Ramos (cell line): ENCODE results near the gene ADGRB2.
"Not testable (repeated sequence)": the region's sequence is repeated elsewhere in the genome, so short reads cannot be mapped to it uniquely, and the experiment has no call there.

Source experiments
- in situ Hi-C: fragments of 300-500 bp; cut with MboI; formaldehyde crosslinking; loops from one replicate; pipeline ENCODE4 v1.14.3; 2022; ENCODE audit warnings: low sequenced_read_pairs; ENCODE audit not compliant: unreplicated experiment

ADGRB2 gene

DNA sequence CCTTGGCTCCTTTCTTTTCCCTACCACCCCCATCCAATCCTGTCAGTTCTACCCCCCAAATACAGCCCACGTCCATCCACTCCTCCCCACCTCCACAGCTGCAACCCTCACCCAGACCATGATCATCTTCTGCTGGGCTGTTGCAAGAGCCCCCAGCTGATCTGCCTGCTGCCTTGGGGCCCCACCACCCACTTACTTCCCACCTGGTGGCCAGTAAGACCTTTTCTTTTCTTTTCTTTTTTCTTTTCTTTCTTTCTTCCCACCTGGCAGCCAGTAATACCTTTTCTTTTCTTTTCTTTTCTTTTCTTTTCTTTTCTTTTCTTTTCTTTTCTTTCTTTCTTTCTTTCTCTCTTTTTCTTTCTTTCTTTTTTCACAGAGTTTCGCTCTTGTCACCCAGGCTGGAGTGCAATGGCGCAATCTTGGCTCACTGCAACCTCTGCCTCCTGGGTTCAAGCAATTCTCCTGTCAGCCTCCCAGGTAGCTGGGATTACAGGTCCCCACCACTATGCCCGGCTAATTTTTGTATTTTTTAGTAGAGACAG is 57.0 kb downstream of the ADGRB2 start:
- in situ Hi-C loops, result not testable (repeated sequence)

DNA sequence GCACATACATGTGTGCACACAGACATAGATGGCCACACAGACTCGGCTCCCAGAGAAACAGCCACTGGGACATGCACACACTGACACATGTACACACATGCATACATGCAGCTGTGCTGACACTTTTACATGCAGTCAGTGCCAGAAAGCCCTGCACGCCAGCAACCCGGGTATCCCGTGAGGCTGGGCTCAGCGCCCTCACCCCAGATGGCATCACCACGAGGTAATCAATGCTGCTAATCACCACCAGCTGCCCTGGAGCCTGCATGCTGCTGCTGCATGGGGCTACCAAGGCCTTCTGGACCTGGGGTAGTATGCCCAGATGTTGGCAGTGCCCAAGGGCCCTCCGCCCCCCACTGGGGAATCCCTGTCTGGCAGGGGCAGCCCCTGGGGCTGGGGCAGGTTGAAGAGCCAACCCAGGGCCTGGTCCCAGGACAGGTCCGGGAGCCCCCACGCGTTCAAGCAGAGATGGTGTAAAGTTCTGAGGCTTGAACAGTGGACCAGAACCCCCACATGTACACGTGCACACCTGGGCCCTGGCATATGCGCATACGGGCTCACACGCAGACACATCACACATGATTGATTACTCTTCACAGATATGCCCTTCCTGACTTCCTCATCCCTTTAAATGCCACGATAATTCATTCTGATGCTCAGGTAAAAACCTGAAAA is 57.6 kb downstream of the ADGRB2 start:
- in situ Hi-C loops, result no loop called here

DNA sequence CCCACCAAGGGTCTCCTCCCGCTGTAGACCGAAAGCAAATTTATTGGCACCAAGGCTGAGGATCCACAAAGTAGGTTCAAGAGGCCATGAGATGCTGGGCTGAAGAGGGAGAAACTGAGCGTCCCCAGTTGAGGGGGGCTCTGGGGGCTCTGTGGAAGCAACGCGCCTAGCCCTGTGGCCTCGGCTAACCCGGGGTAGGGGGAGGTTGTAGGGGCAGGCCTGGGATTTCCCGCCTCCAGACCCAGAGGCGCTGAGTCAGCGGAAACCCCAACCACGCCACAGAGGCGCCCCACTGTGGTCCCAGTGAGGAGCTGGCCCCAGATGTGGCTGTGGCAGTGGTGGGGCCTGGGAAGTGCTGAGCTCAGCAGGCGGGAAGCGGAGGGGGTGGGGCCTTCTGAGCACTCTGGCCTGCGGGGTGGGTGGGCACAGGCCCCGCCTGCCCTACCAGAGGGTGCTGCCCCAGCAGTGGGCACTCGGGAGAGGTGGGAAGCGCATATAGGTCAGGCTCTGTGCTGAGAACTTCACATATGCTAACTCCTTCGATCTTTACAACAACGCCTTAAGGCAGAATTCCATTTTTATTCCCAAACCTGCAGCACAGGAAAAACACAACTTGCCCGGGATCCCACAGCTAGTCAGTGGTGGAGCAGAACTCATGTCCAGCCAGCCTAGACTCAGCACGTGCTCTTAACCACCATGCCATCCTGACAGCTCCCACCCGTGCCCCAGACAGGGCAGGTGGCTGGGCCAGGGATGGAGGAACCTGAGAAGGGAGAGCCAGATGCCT is 58.9 kb downstream of the ADGRB2 start:
- in situ Hi-C loops, result no loop called here

DNA sequence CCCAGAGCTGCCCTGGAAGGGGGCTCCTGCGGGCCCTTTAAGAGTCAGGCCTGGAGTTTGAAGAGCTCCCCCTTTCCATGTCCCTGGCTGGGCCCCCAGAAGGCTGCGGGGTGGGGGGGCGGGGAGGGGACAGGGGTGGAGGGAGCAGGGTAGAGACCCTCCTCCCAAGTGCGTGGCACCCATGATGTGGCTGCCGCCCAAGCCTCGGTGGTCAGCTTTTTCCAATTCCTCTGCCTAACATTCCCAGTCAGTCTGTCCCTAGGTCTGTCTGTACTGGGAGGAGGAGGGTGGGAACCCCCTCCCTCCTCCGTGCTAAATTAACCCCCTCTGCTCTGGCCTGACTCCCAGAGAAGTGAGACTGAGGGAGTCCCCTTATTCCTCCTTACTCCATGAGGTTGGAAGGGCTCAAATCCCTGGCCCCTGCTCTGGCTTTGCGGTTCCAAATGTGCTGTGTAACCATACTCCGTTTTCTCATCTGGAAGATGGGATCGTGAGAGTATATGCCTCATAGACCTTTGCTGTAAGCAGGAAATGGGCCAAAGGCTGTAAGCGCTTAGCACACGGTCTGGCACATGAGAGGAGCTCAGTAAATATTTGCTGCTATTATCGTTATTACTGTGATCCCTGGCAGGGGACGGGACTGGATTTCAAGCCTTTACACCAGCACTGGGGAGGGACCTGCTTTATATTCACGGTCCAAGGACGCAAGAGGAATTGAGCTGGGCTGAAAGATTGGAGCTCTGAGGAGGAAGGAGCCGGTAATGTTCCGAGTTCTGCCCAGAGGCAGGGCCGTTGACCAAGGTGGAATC is 59.7 kb downstream of the ADGRB2 start:
- in situ Hi-C loops, result no loop called here

DNA sequence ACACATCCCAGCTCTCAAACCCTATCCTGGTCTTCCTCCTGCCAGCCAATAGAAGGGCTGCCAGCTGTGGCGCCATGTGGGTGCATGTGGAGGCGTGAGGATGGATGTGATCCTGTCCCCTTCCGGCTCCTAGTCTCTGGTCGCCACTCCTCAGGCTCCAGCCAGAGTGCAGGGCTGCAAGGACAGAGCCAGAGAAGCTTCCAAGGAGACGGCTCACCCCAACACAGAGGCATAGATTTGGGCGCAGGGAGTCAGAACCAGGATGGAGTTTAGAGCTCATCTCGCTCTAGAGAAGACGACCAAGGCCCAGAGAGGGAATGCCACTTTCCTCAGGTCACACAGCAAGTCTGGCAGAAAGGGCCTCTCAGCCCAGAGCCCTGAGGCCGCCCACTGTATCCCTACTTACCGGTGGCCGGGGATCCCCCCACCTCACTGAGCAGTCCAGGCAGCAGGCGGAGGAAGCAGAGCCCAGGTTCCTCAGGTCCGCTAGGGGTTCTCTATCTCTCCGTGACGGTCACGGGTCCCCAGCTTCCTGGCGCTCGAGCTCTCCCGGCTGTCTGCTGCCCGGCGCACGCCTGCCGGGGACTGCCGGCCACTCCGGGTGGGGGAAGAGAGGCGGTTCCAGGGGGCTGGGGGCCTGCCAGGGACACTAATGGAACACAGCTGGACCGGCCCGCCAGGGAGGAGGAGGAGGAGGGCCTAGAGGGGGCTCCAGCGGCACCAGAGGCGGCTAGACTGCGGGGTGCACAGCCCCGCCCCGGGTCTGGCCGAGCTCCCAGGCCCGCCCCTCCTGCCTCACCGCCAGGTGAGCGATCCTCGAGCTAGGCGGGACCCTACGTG is 60.5 kb downstream of the ADGRB2 start, which contains the start of gene COL16A1:
COL16A1 (minus strand) TSS at position 587 of the 840 bp plus-strand sequence. CDS start 1,824 bp downstream, outside the sequence.
- in situ Hi-C loops, result no loop called here

DNA sequence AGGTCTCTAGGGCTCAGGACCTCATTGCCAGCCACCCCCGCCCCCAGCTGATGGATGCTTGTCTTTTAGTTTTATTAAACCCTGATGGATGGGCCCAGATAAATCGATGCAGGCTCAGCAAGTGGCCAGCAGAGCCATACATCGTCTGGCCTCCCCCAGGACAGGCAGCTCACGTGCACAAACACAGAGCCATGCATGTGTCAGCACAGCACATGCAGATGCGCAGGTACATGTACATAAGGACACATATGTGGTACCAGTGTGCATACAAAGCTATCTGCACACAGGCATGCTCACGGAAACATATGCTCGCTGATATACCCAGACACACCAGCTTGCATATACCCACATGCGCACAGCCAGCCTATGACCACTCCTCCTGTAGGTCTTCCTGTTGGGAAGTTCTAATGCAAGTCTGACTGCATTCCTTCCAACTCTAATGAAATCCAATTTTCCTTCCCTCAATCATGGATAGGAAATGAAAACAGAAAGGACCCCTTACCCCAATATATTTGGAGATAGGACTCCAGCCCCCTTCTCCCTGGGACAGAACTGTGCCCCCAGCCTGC is 61.2 kb downstream of the ADGRB2 start:
- in situ Hi-C loops, result no loop called here

DNA sequence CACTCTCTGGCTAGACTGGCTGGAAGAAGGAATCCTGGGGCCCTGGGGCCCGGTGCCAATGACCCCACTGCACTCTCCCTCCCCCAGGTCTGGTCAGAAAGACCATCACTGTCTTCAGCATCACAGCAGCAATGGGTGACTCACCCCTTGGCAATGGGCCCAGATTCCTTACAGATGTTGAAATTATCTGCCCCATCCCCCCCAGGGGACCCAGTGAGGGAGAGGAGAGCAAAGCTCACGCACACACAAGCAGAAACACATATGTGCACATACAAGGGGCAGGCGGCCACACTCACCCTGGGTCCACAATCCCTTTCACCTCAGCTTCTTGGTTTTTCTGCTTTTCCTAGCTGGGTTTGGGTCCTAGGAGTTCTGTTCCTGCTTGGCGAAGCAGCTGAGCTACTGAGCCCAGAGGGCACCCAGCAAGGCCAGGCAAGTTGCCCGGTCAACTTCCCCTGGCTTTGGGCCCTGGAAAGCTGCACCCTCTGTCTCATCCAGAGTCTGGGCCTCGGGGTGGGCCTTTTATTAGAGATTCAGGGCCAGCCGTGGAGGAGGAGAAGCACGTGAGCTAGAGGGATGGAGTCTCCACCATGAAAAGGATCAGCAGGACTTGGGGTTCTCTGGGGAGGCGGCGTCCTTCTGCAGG is 62.9 kb downstream of the ADGRB2 start:
- in situ Hi-C loops, result no loop called here

DNA sequence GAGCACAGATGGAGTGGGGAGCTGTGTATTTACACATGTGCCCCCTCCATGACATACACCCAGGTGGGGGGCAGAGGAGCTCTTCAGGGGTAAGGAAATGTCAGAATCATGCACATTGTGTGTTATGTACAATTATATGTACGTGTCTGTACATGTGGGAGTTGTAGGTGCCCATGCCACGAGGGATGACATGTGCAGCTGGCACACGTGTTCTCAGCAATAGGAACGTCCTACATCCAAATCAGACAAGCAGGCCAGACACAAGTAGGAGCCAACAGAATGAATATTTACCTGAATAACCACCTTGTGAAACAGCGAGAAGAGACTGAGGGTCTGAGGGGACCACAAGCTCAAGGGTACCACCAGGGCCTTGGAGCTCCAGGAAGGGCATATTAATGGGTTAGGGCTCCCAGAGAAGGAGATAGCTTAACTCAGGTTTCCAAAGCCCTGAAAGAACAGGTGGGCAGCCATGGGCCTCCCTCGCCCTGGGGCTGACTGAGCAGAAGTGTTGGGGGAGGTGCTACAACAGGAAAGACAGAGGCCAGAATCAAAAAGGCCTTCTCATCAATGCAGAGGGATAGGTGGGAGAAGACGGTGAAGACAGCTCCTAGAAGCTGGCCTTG is 63.6 kb downstream of the ADGRB2 start:
- in situ Hi-C loops, result no loop called here

DNA sequence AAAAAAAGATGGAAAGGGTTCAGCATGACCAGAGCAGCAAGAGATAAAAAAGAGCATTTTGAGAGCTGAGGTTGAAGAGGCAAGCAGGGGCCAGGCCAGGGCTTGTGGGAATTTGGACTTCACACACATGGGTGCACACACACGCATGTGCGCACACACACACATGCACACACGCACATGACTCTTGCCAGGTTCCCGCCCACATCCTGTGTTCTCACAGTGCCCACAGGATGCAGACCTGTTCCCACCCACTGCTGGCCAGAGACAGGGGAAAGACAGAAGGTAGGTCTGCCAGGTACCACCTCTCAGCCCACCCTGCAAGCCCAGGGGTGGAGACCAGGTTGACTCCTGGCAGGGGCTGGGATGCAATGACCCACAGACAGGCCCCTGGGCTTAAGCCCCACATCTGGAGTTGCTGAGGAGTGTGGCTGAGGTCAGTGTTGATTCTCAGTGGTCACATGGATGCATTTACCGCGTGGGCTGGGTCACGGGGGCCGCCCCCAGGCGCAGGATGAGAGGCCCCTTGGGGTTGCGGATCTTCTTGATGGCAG is 64.7 kb downstream of the ADGRB2 start:
- in situ Hi-C loops, result no loop called here

DNA sequence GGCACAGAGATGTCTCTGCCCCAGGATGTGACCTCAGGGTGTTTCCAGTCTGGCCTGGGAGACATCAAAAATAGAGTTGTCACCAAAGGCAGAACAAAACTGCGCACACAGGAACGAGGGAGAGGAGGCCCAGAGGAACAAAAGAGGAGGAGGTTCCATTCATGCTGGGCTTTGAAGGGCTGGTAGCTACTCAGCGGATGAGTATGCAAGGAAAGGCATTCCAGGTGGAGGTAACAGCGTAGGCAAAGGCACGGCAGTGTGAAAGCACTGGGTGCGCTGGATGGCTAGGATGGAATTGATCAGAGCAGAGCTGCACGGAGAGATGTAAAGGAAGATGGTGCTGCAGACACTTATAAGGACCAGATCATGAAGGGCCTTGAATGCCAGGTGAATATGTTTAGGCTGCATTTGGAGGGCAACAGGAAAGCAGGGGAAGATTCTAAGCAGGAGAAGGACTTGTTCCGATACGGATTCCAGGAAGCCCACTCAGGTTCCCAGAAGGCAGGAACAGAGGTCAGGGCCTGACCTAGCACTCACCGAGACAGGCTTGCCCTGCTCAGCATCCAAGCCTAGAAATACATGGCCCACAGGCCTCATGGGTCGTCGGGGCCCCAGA is 66.7 kb downstream of the ADGRB2 start:
- in situ Hi-C loops, result no loop called here

DNA sequence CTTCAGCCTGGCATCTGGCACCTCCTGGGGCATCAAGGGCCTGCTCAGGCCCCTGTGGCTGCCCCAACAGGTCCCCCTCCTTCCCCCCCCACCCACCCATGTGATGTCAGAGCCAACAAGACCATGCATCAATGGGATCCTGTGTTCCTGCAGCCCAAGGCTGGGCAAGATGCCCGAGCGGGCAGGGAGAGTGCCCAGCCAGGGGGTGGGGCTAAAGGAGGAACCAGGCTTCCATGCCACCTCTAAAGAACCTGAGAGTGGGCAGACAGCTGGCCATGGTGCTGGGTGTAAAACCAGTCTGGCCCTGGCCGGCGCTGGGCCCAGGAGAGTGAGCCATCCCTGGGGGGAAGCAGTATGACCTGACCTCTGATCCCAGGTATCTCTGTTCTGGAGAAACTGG is 67.9 kb downstream of the ADGRB2 start:
- in situ Hi-C loops, result no loop called here

DNA sequence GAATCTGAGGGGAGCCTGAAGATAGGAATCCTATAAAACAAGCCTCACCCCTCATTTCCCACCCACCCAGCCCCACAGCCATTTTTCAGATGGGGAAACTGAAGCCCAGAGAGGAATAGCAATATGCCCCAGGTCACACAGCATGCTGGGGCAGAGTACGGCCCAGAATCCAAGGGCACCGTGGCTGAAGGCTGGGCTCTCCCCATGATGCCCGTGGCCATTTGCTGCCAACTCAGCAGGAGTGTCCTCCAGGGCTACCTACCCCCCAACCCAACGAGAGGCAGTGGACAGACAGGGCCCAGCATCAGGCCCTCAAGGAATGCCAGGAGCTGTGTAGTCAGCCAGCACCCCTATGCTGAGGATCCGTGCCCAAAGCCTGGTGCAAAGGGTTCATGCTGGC is 68.8 kb downstream of the ADGRB2 start:
- in situ Hi-C loops, result no loop called here

DNA sequence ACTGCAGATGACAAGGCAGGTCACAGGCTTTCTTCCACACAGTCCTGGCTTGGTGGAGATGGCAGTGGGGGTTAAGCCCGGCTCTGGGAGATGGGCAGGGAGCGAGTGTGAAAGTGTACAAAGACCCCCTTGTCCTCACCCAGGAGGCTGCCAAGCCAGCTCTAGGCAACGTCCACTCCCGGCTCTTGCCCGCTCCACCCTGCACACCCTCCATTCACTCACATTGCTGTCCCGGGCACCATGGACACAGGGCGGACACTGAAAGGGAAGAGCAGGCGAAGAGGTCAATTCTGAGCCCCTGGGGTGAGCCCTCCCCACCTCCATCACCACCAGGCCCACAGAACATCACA is 69.2 kb downstream of the ADGRB2 start:
- in situ Hi-C loops, result no loop called here

DNA sequence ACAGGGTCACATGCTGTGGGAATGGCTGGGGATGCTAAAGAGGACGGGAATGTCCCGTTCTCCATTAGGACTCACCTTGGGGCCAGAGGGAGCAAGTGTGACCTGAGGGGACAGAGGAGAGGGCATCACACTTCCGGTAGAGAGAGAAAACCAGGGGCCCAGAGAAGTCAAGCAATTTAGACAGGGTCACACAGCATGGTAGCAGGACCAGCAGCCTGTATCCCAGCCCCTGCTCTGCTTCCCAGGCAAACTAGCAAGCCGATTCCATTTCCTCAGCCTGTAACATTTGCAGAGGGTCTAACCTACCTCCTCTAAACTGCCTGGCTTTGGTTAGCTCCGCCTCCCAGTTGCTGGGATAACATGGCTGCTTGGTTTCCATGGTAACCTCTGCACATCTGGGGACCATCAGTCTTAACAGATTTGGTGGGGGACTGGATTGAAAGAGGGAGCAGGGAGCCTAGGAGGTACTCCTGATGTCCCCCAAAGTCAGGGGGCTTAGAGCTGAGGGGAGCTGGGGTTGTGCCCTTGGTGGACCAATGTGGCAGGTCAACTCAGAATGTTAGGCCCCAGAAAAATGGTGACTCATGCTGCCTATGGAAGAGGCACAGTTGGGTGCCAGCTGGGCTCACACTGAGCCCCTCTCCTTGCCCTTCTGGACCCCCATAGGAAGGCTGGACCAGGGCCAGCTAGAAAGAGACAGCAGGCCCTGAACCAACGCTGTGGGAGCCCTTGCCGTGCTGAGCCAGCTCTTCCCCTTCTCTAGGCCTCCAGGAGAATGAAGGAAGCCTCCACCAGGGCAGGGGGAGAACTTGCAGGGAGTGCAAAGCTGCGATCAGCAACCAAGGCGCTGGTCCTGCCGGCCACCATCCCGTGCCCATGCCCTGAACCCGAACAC is 69.8 kb downstream of the ADGRB2 start:
- in situ Hi-C loops, result no loop called here

DNA sequence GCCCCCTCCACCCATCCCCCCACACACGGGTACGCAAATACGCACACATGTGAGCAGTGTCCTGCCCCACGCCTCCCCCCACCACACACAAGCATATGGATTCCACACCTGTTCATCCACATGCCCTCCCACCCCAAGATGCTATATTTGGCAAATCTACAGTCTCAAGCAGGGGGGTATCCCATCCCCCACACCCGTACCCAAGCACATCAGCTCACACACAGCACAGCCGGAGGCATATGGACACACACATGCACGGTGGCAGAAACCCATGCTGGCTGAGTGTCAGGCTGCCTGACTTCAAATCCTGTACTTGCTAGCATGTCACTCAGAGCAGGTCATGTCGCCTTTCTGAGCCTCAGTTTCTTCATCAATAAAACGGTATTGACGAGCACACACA is 70.9 kb downstream of the ADGRB2 start:
- in situ Hi-C loops, result no loop called here

DNA sequence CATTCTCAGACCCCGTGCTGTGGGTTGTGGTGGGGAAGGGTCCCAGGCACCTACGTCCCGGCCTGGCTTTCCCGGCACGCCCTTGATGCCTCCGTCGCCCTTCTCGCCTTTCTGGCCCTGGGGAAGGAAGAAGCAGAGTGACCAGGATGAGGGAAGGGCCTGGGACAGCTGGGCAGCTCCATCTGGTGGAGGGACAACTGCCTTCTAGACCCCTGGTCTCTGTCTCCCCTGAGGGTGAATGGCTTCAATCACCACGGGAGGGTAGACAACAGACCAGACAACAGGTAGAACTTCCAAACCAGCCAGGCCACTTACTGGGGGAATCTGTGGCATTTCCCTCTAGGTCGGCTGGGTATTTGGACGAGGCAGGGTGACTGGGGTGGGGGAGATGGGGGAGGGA is 72.2 kb downstream of the ADGRB2 start:
- in situ Hi-C loops, result no loop called here

DNA sequence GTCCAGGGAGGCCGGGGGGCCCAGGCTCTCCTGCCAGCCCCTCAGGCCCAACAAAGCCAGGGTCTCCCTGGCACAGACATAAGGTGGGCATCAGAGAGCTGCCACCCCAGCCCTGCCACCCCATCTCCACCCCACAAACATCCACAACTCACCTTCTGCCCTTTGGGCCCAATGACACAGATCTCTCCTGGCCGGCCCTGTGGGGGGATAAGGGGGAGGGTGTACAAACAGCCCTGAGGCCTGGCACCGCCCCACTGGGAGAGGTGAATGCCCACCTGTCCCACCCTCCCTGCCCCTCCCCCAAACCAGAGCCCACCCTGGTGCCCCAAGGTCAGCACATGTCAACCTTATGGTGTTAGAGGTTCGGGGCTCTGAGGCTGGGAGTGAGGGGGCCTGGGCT is 72.7 kb downstream of the ADGRB2 start:
- in situ Hi-C loops, result no loop called here
